IPS DF 4.7 (cell line): Measurements from ENCODE around the gene PRPSAP2.

ENCODE experiments used
- DNase-seq: peaks from one replicate; pipeline ENCODE4 v3.0.0-alpha.2; 2013; ENCODE audit warnings: low spot score; ENCODE audit errors: extremely low read depth

Gene PRPSAP2

DNA sequence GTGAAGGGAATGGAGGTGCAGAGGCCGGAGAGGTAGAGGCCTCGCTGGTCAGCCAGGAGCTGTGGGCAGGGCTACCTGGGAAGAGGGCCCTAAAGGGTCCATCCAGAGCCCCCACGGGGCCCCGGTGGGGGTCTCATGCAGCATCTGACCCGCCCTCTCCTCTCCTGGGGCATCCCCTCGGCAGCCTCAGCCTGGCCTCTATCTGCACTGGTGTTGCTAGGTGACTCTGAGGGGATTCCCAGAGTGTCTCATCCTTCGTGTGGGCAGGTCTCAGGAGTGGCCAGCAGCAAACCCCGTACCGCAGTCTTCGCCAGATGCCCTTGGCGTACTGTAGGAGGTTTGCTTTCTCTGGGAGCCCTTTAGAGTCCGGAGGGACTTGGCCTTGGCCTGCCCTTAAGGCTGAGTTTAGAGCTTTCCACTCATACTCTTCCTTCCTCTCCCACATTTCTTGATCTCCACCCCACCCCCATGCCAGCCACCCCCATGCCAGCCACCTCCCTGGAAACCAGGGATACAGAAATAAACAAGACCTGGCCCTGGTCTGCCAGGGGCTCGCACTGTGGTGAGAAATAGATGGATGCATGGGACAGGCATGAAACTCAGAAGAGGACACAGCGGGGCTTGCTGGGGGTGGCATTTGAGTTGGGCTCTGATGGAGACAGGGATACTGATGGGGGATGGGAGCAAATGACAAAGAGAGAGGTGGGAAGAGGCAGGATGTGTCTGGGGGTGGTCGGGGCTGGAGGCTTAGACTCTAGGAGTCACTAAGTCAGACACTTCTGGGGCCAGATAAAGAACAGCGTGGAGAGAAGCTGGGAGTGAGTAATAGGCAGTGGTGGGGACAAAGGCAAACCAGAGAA, 103.9 kb downstream of the PRPSAP2 start:
- DNase-seq = no peak

DNA sequence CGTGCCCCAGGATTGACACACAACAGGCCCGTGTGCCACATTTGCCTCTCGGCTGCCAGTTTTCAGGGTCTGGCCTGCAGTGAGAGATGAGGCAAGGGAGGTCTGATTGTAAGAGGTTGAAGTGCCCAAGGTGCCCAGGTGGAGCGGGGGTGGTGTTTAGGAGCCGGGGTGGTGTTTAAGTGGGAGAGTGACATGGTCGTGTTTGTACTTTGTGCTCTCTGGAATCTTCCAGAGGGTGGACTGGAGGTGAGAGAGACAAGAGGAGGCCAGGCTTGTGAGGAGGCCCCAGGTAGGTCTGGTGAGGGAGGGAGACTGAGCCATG, 104.5 kb downstream of the PRPSAP2 start:
- no peak for DNase-seq

DNA sequence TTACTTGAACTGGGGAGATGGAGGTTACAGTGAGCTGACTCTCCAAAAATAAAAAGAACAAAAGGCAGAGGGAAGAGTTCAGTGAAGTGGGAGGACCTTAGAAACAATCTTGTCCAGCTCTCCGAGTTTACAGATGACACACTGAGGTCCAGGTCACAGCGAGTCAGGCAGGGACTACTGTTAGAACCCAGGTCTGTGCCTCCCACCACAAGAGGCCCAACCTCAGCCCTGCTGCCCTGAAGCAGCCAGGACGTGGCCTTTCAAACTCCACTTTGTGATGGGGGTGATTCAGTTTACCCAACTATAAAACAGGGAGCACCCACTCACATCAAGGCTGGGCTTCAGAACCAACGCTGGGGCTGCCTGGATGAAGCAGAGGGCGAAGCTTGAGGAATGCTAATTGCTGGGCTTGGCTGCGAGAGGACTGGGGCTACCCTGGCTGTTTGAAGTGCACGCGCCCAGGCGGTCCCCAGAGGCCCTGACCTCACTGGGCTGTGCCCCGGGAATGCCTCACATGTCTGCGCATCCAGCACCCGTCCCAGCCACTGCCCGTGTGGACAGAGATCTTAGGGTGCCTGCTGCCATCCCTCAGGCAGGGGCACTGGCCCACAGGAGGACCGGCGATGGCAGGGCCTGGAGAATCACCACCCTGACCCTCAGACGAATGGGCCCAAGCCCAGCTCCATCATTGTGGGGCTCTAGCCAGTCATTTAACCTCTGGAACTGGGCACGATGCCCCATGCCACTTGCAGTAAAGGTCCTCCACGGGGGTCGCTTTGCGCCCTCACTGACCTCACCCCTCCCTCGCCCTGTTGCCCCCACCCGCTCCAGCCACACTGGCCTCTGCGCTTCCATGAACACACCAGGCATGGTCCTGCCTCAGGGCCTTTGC, 105.4 kb downstream of the PRPSAP2 start:
- DNase-seq = no peak

DNA sequence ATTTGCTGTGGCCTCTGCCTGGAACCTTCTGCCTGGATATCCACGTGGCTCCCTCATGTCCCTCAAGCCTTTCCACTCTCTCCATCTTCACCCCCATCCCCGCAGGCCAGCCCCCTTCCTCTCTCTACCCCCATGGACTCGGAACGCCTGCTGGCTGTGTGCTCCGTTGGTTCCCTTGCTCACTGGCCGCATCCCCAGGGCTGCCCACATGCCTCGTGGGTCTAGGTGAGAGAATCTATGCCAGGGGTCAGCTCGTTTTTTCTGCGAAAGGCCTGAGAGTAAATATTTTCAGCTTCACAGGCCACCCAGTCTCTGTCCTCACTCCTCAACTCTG, 106.1 kb downstream of the PRPSAP2 start:
- DNase-seq = no peak

DNA sequence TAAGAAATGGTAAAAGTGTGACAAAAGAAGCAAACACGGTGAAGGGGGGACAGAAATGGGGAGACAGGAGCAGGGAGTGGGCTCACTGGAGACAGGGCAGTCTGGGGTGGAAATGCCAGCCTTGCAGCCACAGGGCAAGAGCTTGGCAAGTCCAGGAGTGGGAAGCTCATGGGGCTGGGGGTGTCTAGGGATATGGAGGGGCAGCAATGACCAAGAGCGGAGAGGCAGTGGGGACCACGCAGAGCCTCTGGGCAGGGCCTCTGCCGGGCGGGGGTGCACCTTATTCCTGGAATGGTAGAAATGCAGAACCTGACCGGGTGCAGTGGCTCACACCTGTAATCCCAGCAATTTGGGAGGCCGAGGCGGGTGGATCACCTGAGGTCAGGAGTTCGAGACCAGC, 106.6 kb downstream of the PRPSAP2 start:
- no peak for DNase-seq

DNA sequence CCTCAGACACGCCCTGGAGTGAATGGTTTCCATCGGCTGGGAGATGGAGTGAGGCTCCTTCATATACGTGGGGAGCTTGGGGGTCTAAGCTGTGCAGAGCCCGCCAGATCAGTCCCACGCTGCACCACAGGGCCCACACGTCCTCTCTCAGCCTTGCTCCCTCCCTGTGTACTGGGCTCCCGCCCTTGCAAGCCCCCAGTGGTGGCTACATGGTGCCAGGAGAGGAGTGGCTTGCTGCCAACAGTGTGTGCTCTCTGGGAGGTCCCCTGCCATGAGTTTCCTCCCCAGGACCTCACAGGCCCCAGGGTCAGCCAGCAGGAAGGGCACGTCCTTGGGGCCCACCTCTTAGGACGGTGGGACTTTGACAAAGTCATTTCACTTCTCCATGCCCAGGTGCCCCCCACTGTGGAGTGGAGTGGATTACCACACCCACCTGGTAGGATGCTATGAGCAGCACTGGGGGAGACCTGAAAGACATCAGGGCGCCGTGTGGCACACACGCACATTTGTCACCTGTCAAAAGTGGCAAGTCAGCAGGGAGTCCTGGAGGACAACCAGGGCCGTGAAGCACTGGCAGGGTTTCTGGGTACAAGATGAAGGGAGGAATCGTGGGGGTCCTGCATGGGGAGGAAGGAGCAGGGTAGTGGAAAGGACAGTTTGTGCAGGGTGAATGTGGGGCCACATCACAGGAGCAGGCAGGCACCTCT, 107.8 kb downstream of the PRPSAP2 start:
- no peak for DNase-seq

DNA sequence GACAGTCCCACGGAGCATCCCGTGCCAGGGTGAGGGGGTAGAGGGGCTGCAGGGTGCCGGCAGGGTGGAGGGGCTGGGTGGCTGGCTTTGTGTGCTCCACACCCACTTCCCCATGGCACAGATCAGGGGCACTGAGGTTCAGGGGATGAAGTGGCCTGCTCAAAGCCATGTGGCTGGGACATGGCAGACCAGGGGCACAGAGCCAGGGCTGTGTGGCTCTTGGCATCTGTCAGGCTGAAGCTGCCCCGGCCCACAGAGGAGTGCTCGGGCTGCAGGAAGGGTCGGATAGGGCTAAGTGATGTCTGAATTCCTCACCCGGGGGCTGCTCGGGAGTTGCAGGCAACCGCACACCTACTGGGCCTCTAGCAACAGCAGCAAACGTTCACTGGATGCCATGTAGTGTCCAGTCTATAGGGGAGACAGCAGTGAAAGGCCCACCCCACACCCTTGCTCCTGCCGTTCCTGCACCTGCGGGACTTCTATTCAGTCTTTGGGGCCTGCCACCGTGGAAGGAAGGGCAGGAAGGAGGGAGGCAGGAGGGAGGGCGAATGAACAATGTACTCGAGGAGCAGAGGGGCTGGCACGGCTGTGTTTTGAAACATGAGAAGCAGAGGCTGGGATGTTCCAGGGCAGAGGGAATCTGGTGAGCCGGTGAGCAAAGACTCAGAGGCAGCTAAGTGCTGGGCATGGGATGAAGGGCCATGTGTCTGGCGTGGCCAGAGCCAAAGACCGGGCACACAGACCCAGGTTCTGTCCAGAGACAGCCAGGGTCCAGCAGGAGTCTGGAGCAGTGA, 109.1 kb downstream of the PRPSAP2 start:
- no peak for DNase-seq

DNA sequence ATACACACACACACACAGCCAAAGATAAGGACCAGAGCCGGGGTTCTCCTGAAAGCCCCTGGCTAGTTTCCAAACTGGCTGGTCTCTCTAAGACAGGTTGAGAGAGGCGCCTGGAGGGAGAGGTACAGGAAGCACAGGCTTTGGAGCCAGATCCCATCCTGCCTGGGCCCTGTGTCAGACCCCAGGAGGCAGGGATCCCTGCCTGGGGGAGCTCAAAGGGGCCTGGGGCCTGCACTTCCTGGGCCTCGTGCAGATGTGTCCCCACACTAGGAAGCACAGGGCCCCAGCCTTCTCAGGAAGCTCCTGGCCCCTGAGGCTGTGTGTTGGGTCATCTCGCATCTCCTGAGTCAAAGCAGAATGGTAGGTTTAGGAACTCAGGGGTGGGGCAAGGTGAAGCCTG, 110.0 kb downstream of the PRPSAP2 start:
- no peak for DNase-seq

DNA sequence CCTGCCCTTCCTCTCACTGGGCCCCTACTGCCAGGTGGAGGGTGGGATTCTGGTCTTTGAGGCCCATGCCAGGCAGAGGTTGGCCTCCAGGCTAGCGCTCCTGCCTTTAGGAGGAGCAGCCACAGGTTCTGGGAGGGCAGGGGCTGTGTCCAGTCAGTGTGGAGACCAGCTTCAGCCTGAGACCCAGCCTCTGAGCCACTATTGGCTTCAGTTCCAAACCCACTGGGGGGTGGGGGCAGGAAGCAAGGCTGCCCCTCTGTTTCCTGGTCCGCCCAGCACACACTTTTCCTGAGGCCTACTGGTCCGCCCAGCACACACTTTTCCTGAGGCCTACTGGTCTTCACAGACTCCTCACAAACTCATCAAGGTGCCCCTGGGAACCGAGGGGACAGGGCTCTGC, 110.4 kb downstream of the PRPSAP2 start:
- no peak for DNase-seq

DNA sequence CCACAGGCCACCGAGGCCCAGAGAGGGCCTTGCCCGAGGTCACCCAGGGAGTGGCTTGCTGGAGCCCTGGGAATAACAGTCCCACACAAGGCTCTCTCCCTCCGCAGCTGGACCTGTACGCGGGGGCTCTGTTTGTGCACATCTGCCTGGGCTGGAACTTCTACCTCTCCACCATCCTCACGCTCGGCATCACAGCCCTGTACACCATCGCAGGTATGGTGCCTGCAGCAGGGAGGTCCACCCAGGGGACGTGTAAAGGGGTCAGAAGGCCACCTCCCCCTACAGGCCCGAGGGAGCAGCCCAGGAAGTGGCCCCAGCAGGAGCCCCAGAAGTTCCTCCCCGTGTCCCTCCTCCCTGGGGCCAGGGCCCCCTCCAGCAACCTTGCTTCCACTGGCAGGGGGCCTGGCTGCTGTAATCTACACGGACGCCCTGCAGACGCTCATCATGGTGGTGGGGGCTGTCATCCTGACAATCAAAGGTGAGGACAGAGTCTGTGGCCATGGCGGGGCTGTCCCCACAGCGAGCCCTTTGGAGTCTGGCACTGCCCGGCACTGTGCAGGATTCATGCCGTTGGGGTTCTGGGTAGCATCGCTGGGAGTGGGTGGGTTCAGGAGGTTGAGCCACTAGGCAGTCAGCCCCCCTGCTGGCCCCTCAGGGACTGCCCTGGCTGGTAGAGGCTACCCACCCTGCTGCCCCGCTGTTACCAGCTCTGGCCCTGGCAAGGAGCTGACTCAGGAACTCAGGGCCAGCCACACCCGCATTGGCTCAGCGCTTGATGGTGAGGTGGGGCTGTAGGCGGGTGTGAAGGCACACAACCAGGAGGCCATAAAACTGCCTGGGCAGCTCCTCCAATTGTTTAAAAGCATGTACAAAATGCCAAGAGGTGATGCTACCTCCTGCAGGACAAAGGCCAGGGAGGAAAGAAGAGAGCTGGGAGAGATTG, 111.3 kb downstream of the PRPSAP2 start:
- DNase-seq = no peak

DNA sequence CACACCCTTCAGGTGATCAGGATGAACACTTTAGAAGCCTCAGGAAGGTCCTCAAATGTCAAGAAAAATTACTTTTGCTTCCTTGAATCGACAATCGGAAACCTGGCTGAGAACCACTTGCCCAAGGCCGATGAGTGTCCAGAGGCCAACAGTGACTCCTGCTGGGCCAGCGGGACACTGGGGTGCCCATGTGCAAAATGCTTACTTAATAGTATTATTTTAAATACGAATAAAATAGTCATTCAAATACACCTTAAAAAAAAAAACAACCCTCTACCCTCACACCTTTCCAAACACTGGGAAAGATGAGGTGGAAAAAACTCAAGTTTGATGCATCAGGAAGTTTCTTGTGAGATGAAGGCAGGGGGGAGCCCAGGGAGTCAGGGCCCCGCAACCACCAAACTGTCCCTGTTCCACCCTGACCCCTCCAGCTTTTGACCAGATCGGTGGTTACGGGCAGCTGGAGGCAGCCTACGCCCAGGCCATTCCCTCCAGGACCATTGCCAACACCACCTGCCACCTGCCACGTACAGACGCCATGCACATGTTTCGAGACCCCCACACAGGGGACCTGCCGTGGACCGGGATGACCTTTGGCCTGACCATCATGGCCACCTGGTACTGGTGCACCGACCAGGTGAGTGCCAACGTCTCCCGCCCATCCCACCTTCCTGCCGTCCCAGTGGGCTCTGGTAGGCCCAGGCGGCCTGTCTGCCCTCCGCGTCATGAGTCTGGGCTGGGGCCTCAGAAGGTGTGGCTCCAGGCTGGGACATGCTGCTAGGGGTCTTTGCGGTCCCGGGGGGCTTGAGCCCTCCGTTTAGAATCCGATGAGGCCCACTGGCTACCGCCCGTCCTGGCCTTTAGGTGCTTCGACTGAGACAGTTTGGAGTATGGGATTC, 112.9 kb downstream of the PRPSAP2 start:
- no peak for DNase-seq

DNA sequence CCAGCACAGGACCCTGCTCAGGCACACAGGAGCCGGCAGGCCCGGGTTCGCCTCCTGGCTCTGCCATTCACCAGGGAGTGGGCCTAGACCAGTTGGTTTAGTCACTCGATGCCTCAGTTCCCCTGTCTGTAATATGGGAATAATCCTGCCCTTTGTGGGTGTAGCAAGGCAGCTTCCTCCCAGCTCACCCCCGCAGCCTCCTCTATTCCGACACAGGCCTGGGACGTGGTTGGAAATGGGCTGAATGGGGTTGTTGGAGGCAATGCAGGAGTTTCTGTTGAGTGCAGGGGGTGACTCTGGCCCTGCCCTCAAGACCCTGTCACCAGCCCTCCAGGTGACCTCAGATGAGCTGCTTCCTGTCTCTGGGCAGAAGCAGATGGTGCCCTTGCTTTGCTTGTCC, 113.9 kb downstream of the PRPSAP2 start:
- DNase-seq = no peak

DNA sequence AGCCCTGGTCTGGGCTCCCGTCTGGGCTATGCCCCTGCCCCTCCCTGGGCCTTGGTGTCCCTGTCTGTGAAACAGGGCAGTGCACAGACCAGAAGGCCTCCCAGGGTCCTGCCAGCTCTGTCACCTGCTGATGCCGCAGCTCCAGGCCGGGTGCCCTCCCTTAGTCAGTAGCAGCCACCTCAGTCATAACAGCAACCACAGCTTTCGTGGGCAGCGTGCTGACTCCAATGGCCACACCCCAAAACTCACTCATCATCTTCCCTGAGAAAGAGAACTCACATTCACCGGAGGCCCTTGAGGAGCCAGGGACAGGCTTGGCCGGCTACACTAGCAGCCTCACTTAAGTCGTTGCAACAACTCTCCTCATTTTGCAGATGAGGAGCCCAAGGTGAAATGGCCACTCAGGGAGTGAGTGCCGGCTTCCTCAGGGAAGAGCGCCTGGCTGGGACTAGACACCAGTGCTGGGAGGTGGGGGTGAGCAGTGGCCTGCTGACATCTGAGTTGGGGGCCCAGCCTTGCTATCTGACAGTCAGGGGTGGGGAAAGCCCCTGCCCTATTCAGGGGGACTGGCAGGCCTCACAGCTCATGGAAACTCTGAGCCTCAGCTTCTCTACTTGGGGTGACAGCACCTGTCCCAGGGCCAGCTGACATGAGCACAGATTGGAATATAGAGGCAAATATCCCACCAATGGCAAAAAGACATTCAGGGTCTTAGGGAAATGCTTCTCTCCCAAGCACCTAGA, 116.6 kb downstream of the PRPSAP2 start:
- no peak for DNase-seq

DNA sequence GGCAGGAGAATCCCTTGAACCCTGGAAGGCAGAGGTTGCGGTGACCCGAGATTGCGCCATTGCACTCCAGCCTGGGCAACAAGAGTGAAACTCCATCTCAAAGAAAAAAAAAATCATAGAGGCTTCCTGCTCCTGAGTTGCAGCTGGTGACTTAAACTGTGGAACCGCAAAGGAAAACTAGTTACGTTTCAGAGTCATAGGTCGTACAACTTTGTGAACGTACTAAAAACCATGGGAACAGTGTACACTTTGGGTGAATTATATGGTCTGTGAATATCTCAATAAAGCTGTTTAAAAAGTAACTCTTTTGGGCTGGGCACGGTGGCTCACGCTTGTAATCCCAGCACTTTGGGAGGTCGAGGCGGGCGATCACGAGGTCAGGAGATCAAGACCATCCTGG, 117.7 kb downstream of the PRPSAP2 start:
- no peak for DNase-seq

DNA sequence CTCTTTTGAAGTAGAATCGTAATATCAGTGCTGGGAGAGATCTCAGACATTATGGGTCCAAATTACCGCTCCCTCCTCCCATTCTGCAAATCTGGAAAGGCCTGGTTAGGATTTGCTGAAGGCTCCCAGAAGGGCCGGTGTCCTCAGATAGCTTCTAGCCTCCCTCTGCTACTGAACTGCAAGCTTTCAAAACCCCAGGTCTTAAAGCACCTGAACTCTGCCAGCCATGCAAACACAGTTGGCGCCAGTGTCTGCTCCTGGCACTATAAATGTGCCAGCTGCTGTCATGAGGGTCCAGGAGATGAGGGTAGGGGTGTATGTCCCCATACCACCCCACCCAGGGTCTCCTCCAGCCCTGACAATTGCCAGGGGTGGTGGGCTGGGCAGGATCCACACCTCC, 118.3 kb downstream of the PRPSAP2 start:
- no peak for DNase-seq

DNA sequence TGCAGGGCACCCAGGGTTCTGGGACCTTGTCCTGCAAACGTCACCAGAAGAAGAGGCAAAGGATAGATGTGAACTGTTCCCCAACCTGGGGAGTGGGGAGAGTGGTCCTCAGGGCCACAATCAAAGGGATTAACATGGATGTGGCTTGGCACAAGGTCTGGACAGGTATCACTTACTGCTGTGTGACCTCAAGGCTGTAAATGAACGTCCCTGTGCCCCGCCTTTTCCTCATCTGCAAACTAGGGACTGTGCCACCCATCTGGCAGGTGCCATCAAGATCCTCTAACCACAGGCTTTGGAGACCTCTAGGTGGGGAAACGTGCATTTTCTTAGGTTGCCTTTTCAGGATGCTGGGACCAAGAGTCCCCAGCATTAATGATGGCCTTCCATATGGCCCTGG, 119.1 kb downstream of the PRPSAP2 start:
- no peak for DNase-seq

DNA sequence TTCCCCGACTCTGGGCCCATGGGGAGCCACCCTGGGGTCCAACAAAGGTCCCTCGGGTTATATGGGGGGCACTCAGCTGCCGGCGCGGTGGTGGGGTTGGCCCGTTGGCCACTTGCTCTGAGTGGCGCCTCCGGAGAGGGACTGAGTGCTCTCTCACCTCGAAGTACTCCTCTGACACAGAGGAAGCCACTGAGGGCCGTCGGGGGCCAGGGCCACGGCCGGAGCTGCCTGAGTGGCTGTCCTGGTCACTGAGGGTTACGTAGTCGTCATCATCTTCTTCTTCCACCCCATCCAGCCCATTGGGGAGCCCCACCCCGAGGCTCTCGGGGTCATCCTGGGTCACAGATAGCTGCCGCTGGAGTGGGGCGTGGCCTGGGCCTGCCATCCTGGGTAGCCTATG, 119.7 kb downstream of the PRPSAP2 start:
- DNase-seq = no peak

DNA sequence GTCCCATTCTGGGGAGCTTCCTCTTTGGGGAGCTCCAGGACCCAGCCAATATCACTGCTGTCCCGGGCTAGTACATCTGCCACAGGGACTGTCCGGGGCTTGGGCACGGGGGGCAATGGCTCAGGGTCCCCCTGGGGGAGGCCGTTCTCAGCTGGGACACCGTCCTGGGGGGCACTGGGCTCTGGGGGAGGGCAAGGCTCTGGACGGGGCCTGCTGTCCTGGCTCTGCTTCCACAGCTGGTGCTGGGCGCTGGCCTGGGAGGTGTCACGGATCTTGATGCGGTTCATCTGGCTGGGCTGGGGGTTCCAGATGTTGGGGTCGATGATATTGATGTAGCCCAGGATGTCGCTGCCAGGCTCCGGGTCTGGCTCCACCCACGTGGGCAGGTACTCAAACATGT, 120.1 kb downstream of the PRPSAP2 start:
- DNase-seq = no peak

DNA sequence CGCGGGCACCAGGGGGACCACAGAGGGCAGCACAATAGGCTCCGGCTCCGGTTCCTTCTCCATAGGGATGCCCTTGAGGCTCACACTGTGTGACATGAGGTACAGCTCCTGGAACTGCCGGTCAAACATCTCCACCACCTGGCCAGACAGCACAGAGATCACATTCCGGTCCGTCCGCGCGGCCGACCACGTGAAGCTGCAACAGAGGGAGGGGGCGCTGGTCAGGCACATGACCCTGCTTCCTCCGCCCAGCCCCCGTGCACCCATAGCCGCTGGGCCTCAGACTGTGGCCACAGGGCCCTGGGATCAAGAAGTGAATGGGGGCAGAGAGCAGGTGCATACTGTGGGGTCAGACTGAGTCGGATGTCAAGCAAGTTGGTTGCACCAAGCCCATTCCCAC, 120.7 kb downstream of the PRPSAP2 start:
- no peak for DNase-seq
